Measurements from ENCODE around the gene TMBIM1. TPM values are rescaled to one million over a fixed set of nuclear protein-coding genes. Genes with fewer than 3 reads are reported as not detected.

TMBIM1 gene
- total and polyA plus RNA-seq, 9 of the 15 experiments (the other 6 are each of a cell fraction or from before 2014, with no cell fraction given), result 14.2 to 105 (median 47.0) TPM

DNA sequence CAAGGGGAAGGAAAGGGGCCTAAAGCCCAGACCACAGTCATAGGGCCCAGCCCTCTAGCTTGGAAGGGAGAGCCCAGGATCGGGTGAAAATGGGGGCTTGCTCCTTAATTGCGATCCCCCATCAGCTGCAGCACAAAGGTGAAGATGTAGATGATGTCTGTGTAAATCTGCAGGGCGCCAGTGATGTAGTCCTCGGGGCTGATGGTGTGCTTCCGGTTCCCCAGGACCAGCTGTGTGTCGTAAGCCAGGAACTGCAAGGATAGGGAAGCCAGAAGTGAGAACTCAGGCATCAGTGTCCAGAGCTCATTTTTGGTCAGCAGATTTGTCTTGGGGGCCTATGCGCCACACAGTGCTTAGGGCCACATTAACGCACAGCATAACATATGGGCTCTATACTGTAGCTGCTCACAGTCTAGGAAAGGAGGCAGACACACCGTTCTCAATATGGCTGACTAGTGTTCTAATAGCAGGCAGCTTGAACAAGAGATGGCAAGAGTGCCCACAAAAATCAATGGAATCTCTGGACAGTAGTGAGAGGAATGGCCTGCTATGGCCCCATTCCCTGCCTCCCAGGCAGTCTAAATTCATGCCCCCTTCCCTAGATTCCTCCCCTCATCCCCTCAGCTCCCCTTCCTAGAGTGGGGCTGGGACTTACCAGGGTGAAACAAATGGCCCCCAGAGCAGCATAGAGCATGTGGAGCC, 16.8 kb downstream of the TMBIM1 start:
- Histone ChIP-seq H3K9ac (ENCODE audit: insufficient read depth in 1 of 2, low read depth in 2 of 2, low read length in 2 of 2) (no peak overlapping the region), H4K20me1 (replicated peaks; ENCODE audit: control insufficient read depth, insufficient read depth, low read length) (0 out of 2 replicates have a peak, but pooled peaks cover 5% of the 10 kb centered on the region), H3K4me3 (no peak overlapping the region), H3K4me2 (ENCODE audit: insufficient read depth, low read length) (no peak overlapping the region), H2AFZ (ENCODE audit: low read depth, low read length) (no peak overlapping the region), H3K27me3 (ENCODE audit: control insufficient read depth in 2 of 2, insufficient read depth in 2 of 2, low read length in 2 of 2) (no peaks in the 10 kb centered on the region), H3K79me2 (ENCODE audit: control insufficient read depth, insufficient read depth, low read length) (peaks cover 12% of the 10 kb centered on the region), H3K27ac (ENCODE audit: extremely low read depth, low read depth, low read length) (no peak overlapping the region; the same call in 2 of the 3 replicates), H3K9me3 (replicated peaks; ENCODE audit: control insufficient read depth, insufficient read depth, low read depth, low read length) (no peaks in the 10 kb centered on the region), H3K4me1 (replicated peaks in 1 of 2; ENCODE audit: control insufficient read depth in 2 of 2, insufficient read depth in 2 of 2, low read length in 2 of 2) (peaks cover 0 to 24% of the 10 kb centered on the region in 2 experiments; a peak in 3 of 5 replicates), H3K36me3 (ENCODE audit: control insufficient read depth, insufficient read depth, low read length) (peaks cover 80% of the 10 kb centered on the region), H3K9me1 (ENCODE audit: control insufficient read depth, insufficient read depth, low read length) (no peaks in the 10 kb centered on the region)
- peak; percentile 29; the same call in 1 of the 2 replicates for TF ChIP-seq RBFOX2 (IDR thresholded peaks at IDR 0.05; ENCODE audit: low read depth, low read length)
- TF ChIP-seq, protein P1, sequence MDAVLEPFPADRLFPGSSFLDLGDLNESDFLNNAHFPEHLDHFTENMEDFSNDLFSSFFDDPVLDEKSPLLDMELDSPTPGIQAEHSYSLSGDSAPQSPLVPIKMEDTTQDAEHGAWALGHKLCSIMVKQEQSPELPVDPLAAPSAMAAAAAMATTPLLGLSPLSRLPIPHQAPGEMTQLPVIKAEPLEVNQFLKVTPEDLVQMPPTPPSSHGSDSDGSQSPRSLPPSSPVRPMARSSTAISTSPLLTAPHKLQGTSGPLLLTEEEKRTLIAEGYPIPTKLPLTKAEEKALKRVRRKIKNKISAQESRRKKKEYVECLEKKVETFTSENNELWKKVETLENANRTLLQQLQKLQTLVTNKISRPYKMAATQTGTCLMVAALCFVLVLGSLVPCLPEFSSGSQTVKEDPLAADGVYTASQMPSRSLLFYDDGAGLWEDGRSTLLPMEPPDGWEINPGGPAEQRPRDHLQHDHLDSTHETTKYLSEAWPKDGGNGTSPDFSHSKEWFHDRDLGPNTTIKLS (IDR thresholded peaks at IDR 0.05; ENCODE audit: borderline replicate concordance, low read depth), result no peak
- no TSS peak for BruUV-seq (replicated peaks)
- in situ Hi-C loops (cut with MboI), result no loop called here
- CTCF ChIA-PET (ENCODE audit: low intra/inter-chr PET ratio), result no interaction called here
- ATAC-seq (no peak), DNase-seq (ENCODE audit: extremely low read depth in 1 of 4, low spot score in 3 of 4) (no peak), FAIRE-seq (no peak)
- intact Hi-C loops (cut with micrococcal nuclease), result loop anchor here (10.0 kb wide), 1 partner anchor 369 kb away; no protein-coding TSS in a partner anchor
- WGBS (ENCODE audit: insufficient coverage, low coverage, missing lambda C conversion rate), result 79% methylated on average over 9 of the region's 9 CpGs
- POLR2A ChIA-PET, result interaction anchor here (0.8 to 2.7 kb wide), 5 partner anchors 9 to 119 kb away, joined by 3 to 19 read pairs (median 10); no protein-coding TSS in a partner anchor
